Measurements from ENCODE around the gene ADAMTSL1.

ADAMTSL1 gene

DNA sequence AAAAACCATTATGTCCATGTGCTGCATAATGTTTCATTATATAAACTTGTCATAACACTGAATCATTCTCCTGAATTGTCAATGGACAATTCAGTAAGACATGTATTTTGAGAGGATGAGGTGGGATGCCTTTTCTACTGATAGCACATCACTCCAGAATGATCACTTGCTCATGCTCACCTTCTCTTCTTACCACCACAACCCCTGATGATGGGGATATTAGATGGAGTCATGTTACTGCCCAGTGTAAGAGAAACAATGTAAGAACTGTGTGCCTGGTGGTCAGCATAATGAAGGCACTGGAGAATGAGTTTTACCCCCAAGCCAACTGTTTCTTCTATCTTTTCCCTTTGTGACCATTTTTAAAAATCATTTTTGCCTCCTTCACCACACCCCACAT, 198.8 kb downstream of the ADAMTSL1 start:
- Histone ChIP-seq H3K4me3 (ENCODE audit: insufficient read depth, low read length, poor library complexity, severe bottlenecking) (no peak overlapping the region), H3K36me3 (ENCODE audit: low read length) (no peaks in the 10 kb centered on the region), H3K4me2 (ENCODE audit: low read depth, low read length, poor library complexity, severe bottlenecking) (no peak overlapping the region), H3K9ac (ENCODE audit: low read length) (no peak overlapping the region), H3K27ac (ENCODE audit: low read depth, low read length) (no peak overlapping the region), H3K79me2 (ENCODE audit: insufficient read depth, low read length) (no peaks in the 10 kb centered on the region), H2AFZ (ENCODE audit: low read depth, low read length, severe bottlenecking) (no peak overlapping the region), H3F3A (ENCODE audit: insufficient read depth) (no peaks in the 10 kb centered on the region), H3K9me2 (replicated peaks; ENCODE audit: insufficient read depth, low read length) (no peaks in the 10 kb centered on the region; the same call in 1 of the 2 replicates), H4K20me1 (ENCODE audit: low read depth, low read length) (no peaks in the 10 kb centered on the region), H3K9me3 (ENCODE audit: insufficient read depth, low read length) (no peaks in the 10 kb centered on the region), H3K27me3 (ENCODE audit: low read length) (no peaks in the 10 kb centered on the region)
- no peak for TF ChIP-seq CTCF (IDR thresholded peaks at IDR 0.05; ENCODE audit: insufficient read depth, low read length, poor library complexity, severe bottlenecking)
- TF ChIP-seq EZH2phosphoT487 (conservative IDR thresholded peaks at IDR 0.05; ENCODE audit: low read length) = no peak

DNA sequence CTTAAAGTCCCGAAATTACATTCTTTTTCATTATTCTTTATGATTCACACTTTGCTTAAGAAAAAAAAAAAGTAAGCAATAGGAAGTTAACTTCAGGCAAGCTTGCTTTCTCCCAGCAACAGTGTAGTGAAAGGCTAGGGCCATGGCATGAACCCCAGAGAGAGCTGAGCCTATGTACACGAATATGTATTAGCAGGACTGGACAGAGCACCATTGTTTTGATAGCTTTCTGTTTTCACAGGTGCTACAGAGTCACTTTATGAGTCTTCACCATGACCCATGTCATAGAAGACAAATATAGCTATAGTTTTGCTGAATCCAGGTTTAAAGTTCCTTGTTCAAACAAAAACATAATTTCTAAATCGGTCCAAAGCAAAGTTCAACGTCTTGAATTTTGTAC, 199.2 kb downstream of the ADAMTSL1 start:
- no peak overlapping the region for H3K27ac ChIP-seq (ENCODE audit: low read depth, low read length)
- no peaks in the 10 kb centered on the region for H3K36me3 ChIP-seq (ENCODE audit: low read length)
- no peaks in the 10 kb centered on the region; the same call in 1 of the 2 replicates for H3K9me2 ChIP-seq (replicated peaks; ENCODE audit: insufficient read depth, low read length)
- no peaks in the 10 kb centered on the region for H3F3A ChIP-seq (ENCODE audit: insufficient read depth)
- H3K9ac ChIP-seq (ENCODE audit: low read length) = no peak overlapping the region
- no peak overlapping the region for H3K4me3 ChIP-seq (ENCODE audit: insufficient read depth, low read length, poor library complexity, severe bottlenecking)
- H3K27me3 ChIP-seq (ENCODE audit: low read length) = no peaks in the 10 kb centered on the region
- H3K9me3 ChIP-seq (ENCODE audit: insufficient read depth, low read length) = no peaks in the 10 kb centered on the region
- no peak overlapping the region for H3K4me2 ChIP-seq (ENCODE audit: low read depth, low read length, poor library complexity, severe bottlenecking)
- TF ChIP-seq EZH2phosphoT487 (conservative IDR thresholded peaks at IDR 0.05; ENCODE audit: low read length) = no peak
- no peak for TF ChIP-seq CTCF (IDR thresholded peaks at IDR 0.05; ENCODE audit: insufficient read depth, low read length, poor library complexity, severe bottlenecking)
- H3K79me2 ChIP-seq (ENCODE audit: insufficient read depth, low read length) = no peaks in the 10 kb centered on the region
- no peak overlapping the region for H2AFZ ChIP-seq (ENCODE audit: low read depth, low read length, severe bottlenecking)
- H4K20me1 ChIP-seq (ENCODE audit: low read depth, low read length) = no peaks in the 10 kb centered on the region

- no peak for TF ChIP-seq EZH2phosphoT487 (conservative IDR thresholded peaks at IDR 0.05; ENCODE audit: low read length)
- no peak for TF ChIP-seq CTCF (IDR thresholded peaks at IDR 0.05; ENCODE audit: insufficient read depth, low read length, poor library complexity, severe bottlenecking)
- Histone ChIP-seq H2AFZ (ENCODE audit: low read depth, low read length, severe bottlenecking) (no peak overlapping the region), H3K9ac (ENCODE audit: low read length) (no peak overlapping the region), H3K27ac (ENCODE audit: low read depth, low read length) (no peak overlapping the region), H3K9me3 (ENCODE audit: insufficient read depth, low read length) (no peaks in the 10 kb centered on the region), H3K9me2 (replicated peaks; ENCODE audit: insufficient read depth, low read length) (no peaks in the 10 kb centered on the region; the same call in 1 of the 2 replicates), H3K4me3 (ENCODE audit: insufficient read depth, low read length, poor library complexity, severe bottlenecking) (no peak overlapping the region), H3K79me2 (ENCODE audit: insufficient read depth, low read length) (no peaks in the 10 kb centered on the region), H3K36me3 (ENCODE audit: low read length) (no peaks in the 10 kb centered on the region), H3K27me3 (ENCODE audit: low read length) (no peaks in the 10 kb centered on the region), H3F3A (ENCODE audit: insufficient read depth) (no peaks in the 10 kb centered on the region), H4K20me1 (ENCODE audit: low read depth, low read length) (no peaks in the 10 kb centered on the region), H3K4me2 (ENCODE audit: low read depth, low read length, poor library complexity, severe bottlenecking) (no peak overlapping the region)
Observed at GRCh38 chr9:18675332-18675731, 201.4 kb downstream of the ADAMTSL1 start.

Measured in SU-DHL-6 (cell line).